Measurements from ENCODE around the gene RNF103.
"Not testable (repeated sequence)": the region's sequence is repeated elsewhere in the genome, so short reads cannot be mapped to it uniquely, and the experiment has no call there.

Gene RNF103

DNA sequence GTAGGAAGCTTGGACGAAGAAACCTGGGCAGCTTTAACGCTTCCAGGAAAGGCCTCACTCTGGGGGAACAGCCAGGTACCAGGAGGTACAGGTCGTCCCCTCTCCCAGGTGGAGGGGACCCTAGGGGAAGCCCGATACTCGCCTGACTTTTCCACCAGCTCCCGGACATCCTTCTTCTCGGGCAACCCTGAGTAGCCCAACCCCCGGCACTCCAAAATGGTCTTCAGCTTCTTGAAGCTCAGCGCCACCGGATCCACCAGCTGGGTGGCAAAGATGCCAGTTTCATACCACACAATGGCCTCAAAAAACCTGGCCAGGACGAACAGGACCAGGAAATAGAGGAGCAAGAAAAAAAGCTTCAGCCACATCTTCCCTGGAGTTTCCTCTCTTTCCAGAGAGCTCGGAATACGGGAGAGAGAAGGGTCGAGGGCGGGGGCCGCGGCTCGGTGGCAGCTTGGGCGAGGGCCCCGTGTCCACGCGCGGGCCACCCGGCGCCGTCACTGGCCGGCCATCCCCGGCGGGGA is 1.1 kb downstream of the RNF103 start:
- DNase-seq, result peak; percentile 61

DNA sequence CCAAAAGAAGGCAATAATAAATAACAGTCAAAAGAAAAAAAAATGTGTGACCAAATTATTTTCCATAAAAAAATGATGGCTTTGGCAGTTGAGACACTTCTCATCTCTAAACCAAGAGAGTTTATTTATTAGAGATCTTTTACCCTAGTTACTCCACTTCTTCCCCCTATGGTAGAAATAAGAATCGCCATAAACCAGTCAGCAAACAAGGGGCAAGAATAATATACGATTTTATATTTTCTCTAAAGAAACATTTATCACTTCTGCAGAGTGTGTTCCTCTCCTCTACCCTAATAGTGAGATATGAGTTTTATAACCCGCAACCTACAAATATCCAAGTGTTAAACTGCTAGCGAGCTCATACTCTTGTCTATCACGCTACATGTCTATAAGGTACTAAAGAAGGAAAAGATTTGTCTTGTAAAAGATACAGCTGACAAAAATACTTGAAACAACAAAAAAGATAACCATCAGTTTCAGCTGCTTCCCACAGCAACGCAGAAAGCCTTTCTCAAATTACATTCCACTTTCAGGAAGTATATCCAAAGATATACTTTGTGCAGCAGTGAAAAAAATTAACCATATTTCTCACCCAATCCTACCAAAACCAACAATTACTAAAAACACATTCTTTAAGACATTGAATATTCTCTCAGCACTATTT is 2.3 kb downstream of the RNF103 start:
- no peak for DNase-seq

DNA sequence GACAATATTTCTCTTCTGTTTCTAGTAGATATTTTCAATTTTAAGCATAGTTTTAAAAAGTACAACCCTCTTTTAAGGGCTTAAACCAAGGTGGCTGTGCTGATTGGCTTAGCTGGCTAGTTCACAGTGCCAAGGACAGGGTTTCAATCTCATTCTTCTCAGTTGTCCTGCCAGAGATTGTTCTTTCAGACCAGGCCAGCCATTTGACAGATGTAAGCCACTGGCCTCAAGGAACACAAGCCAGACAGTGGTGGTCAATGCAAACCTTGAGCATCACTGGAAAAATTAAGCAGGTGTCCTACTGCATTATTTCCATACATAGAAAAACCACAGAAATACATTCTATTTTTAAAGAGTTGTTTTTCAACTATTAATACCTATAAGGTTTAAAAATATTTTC is 5.9 kb downstream of the RNF103 start:
- no peak for DNase-seq

DNA sequence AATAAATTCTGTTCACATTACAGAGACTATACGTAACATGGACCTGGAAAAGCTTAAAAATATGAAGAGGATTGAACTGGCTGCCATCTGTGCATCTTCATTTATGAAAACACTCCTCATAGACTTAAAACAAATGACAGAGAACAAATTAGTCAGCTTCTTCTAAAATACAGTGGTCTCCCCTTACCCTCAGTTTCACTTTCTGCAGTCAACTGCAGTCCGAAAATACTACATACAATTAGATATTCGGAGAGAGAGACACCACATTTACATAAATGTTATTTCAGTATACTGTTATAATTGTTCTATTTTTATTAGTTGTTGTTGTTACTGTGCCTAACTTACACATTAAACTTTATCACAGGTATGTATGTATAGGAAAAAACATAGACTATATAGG is 6.5 kb downstream of the RNF103 start:
- no peak for DNase-seq

DNA sequence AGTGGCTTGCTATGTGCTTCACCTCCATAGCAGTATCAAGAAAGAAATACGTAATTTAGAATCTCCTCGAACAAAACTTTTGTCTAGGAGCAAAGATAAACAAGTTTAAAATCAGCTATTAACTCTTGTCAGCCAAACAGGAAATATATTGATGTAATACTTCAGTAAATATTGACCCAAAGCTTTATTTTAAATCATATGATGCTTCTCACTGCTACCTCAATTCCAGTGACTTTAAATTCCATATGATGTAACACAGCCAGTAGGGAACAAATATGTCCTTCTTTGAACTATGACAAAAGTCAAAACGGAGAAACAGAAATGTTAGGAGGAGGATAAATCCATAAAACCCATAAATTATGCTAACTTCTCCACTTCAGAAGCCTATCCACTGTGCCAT is 7.2 kb downstream of the RNF103 start:
- DNase-seq, result no peak

DNA sequence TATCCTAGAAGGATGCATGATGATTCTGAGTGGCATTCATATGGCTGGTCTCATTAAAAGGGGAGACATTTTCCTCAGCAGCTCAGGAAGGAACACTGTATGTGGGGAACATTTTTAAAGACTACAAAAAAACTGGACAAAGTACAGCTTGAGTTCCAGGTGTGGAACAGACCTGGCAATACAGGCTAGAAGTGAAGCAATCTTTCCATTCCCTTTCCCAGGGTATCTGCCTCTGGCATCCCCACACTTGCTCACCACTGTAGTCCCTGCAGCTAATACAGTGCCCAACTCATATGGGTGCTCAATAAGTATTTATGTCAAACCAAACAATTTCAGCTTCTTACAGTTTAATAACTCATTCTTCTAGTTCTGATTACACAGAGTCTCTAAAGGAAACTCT is 8.1 kb downstream of the RNF103 start:
- DNase-seq, result no peak

DNA sequence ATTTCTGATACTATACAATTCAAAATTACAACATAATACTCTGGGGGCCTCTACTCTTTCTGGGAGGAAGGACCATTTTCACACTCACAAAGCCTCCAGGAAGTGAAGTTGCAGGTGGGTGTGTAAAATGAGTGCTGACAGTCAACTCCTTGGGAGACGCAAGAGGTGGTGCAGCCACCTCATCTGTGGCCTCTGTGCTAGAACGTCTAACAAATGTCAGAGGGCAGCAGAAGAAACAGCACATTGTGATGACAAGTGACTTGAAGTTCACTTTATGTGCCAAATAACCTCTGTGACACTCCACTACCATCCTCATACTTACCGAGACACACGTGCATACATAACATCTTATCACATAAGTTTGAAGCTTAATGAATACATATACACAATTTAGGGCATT is 10.2 kb downstream of the RNF103 start:
- no peak for DNase-seq

DNA sequence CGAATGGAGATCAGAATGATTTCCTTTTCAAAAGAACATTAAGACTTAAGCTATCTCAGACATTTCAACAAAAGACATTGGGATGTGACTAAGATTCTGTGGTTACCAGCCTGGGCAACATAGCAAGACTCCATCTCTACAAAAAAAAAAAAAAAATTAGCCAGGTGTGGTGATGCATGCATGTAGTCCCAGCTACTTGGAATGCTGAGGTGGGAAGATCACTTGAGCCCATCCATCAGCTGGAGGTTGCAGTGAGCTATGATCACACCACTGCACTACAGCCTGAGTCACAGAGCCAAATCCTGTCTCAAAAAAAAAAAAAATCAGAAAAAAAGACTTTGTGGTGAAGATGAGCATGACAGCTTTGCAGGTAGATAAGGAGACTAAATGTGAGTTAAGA is 12.8 kb downstream of the RNF103 start:
- no peak for DNase-seq

DNA sequence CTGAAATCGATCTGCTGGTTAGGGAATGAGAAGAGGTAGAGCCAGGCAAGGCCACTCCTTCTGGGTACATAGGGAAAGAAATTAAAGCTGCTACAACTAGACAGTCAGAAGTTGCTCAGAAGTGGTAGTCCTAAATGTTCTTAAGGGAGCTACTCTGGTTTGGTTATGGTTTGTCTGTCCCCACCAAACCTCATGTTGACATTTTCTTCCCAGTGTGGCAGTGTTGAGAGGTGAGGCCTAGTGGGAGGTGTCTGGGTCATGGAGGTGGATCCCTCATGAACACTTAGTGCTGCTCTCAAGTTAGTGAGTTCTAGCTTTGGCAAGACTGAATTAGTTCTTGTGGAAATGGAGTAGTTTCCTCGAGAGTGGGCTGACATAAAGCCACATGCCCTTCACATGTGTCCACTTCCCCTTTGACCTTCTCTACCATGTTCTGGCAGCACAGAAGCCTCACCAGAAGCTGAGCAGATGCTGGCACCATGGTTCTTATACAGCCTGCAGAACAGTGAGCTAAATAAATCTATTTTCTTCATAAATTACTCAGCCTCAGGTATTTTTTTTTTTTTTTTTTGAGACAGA is 14.7 kb downstream of the RNF103 start:
- no peak for DNase-seq

DNA sequence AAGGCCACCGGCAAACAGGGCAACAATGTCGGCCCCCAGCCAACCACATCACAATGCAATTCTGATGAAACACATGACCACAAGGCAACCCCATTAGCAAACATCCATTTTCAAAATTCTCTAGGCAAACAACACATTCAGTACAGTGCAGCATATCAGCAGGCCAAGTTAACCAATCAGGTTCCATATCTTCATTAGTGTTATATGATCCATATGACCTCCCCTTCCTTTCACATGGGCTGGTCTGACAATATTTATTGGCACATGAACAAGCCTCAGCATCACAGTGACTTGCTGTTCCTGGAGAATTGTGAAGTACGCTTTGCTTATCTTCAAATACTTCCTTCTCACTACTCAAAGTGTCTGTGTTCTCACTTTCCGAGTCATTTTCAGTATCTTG is 19.8 kb downstream of the RNF103 start:
- DNase-seq, result no peak

DNA sequence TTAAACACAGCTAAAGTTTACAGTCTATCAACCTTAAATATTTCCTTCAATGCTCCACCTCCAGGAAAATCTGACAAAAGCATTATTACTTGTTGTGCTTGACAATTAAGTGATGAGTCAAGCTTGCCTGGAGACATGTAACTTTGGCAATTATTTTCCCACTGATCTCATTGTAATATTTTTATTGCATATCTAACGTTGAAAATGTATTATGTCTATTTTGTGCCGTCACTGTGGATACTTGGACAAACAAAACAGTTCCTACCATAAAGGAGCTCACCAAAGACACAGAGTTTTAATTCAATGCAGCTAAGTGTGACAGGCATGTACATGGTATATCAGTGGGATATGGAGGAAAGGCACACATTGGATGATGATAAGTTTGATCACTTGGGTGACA is 24.7 kb downstream of the RNF103 start:
- DNase-seq, result no peak

DNA sequence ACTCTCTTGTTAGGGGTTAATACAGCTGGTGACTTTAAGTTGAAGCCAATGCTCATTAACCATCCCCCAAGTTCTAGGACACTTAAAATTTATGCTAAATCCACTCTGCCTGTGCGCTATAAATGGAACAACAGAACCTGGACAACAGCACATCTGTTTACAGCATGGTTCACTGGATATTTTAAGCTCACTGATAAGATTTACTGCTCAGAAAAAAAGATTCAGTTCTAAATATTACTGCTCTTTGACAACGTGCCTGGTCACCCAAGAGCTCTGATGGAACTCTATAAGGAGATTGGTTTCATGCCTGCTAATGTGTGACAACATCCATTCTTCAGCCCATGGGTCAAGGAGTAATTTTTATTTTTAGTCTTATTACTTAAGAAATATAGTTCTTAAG is 27.5 kb downstream of the RNF103 start:
- DNase-seq, result no peak

DNA sequence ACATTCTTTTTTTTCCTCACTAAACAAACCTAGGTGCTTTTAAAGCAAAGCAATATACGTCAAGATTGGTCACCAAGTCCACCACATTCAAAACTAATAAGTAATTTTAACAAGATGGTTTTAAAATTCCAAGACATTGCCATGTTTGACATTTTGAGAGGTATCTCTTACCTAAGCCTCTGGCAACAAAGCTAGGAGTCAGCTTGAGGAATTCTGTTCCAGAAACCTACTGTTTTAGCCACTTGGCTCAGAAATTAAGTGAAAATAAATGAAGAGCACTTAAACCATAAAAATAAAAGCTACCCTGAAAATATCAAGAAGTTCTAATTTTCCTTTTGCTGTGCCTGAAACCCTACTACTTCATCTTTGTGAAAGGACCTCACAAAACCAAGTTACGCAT is 30.4 kb downstream of the RNF103 start:
- no peak for DNase-seq

DNA sequence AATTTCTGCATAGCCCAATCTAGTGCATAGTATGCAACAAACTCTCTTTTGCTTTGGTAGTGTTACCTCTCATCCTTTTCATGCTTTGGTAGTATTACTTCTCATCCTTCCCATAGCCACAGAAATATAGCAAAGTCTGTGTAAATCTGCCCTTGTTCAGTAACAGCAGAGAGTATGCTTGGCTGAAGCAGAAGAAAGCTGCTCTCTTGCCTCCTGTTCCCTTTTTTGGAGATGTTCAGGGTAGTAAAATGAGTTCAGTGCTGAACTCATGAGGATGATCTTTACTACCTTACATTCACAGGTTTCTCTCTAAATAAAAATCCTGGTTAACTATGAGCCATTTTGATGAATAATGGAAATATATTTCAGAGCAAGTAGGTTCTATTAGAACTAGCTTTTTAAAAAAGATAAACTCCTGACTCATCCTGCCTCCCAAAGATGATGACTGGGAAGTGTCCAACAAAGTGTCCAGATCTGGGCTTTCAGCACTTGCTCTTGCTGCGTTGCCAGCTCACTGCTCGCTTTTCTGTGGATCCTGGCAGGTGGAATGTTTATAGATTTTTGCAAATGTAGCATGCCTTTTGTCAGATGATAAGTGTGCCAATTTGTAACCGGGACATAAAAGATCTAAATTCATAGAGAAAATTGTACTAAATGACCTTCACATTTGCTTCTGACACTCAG is 31.0 kb downstream of the RNF103 start:
- DNase-seq, result no peak

DNA sequence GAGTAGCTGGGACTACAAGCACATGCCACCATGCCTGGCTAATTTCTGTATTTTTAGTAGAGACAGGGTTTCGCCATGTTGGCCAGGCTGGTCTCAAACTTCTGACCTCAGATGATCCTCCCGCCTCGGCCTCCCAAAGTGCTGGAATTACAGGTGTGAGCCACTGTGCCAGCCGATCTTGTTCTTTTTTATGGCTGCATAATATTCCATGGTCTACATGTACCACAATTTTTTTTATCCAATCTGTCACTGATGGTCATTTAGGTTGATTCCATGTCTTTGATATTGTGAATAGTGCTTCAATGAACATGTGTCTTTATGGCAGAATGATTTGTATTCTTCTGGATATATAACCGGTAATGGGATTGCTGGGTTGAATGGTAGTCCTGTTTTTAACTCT is 34.0 kb downstream of the RNF103 start:
- not testable (repeated sequence) for DNase-seq

DNA sequence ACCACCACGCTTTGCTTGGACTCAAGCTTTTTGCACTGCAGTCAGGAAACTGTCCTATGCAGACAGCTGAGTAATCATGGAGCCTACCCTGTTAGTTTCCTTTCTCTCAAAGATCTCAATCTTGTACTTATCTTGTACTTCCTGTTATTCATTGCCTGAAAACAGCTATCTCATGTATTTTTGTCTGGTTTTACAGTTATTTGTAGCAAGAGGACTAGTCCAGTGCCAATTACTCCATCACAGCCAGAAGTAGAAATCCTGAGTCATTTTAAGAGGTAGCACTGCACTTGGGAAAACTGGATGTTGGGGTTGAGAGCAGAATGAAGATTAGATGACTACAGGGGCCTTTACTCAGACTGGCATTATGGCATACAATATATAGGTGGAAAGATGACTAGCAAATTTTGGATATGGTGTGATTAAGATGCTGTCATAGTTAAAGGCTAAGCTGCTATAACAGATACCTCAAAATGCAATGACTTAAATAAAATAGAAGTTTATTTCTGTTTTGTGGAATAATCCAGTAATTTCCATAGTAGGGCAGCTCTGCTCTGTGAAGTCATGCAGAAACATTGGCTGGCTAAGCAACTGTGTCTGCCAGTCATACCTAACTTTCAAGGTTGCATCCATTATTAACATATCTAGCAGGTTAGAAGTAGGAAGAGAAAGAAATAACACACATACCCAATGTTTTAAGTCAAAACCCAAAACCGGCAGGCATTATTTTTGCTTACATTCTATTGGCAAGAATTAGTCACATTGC is 39.3 kb downstream of the RNF103 start:
- DNase-seq, result no peak

DNA sequence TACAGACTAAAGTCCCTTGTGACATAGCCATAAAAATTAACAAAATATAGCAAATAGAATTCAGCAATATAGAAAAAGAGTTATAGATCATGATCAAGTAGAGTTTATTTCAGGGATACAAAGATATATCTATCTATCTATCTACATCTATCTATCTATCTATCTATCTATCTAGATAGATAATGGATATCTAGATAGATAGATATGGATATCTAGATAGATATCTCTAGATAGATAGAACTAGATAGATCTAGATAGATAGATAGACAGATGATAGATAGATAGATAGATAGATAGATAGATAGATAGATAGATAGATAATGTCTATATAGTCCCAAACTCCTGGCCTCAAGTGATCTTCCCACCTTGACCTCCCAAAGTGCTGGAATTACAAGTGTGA is 43.1 kb downstream of the RNF103 start:
- no peak for DNase-seq

DNA sequence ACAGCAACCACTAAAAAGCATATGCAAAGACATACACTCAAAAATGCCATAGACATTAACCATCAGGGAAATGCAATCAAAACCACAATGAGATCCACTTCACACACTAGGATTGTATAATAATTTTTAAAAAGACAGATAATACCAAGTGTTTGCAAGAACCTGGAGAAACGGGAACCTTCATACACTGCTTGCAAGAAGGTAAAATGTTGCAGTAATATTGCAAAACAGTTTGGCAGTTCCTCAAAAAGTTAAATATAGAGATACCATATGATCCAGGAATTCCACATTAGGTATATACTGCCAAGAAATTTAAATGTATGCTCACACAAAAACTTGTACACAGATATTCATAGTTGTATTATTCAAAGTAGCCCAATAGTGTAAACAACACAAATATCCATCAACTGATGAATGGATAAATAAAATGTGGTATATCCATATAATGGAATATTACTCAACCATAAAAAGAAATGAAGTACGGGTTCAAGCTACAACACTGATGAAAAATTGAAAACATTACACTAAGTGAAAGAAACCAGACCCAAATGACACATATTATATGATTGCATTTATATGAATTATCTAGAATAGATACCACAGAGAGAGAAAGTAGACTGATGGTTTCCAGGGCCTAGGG is 45.7 kb downstream of the RNF103 start:
- no peak for DNase-seq

DNA sequence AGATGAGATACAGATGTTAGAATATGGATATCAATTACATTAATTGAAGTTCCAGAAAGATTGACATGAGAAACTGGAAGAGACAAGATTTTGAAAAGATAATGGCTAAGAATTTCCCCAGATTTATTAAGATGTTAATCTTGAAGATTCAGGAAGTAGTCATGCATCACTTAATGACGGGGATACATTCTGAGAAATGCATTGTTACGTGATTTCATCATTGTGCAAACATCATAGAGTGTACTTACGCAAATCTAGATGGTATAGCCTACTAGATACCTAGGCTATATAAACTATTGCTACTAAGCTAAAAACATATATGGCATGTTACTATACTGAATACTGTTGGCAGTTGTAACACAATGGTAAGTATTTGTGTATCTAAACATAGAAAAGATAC is 53.6 kb downstream of the RNF103 start:
- no peak for DNase-seq

DNA sequence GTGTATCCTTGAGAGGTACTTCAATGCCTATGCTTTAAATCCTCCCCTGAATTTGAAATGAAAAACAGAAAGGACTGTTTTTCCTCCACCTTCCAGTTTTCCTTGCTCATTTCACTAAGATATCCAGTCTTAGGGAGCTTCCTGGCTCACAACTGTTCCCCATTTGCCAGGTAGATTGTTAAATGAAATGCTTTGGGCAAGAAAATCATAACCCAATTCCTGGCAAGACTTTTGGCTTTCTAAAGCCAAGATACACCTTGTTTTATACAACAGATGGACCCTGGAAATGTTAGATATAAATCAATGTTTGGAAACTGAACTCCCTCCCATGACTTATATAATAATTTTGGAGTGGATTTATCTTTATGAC is 56.9 kb downstream of the RNF103 start:
- DNase-seq, result no peak

DNA sequence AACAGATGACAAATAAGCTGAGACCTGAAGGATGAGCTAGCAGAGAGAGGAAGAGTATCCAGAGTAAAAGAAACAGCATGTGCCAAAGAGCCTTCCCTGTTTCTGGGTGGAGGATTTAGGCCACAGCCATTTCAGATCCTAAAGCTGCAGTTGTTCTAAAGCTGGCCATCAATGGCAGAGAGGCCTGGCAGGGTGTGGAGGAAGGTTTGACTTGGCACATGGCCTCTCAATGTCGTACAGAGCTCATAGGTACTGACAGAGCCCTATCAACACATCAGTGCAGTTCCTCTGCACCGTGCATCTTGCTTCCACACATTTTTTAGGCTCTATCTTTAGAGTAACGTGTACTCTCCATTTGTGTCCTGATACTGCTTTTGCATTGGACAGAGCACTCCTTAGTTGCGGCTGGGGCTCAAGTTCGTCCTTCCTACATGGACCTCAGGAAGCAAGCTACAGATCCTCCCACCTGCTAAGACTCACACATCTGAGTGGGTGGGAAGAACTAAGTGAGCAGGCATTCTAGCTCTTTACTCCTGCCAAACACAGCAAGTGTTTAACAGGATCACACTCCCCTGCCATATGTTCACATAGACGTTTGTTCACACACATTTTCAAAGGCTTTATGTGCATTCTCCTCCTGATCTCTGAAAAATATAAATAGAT is 57.4 kb downstream of the RNF103 start:
- DNase-seq, result no peak

DNA sequence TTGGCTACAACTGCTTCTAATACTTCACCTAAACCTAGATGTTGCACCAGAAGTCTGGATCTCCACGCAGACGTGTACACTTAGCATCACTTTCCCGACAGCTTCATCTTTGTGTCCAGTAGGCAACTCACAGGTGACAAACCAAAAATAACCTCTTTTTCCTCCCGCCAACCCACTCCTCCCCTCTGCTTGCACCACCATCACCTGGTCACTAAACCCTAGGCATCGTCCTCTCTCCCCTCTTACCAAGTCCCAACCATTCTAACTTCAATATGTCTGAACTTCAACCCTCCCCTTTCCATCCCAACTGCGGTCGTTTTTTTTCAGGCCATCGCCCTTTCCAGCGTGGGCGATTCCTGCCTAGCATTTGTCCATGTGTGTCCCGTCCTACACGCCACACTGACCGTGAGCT is 60.0 kb downstream of the RNF103 start:
- DNase-seq, result no peak
